Liver (tissue), 9 donors: ENCODE data around the gene RPTOR. TPM values are rescaled to one million over a fixed set of nuclear protein-coding genes. Genes with fewer than 3 reads are reported as not detected.

Source experiments
- DNase-seq: peaks from one replicate; pipeline ENCODE4 v3.0.0-alpha.2; 2017; ENCODE audit warnings: low spot score
- H3K27ac ChIP-seq, 2 donors: one replicate each; pipeline ENCODE4 v1.7.0; 2013; ENCODE audit warnings: inconsistent platforms in 2 of 2, low read length in 2 of 2, control low read depth in 1 of 2, low read depth in 1 of 2, mild to moderate bottlenecking in 1 of 2
- H3K27me3 ChIP-seq, 4 donors: one replicate each; pipeline versions ENCODE4 v1.6.1 to v1.7.0; 2013; ENCODE audit warnings: low read length in 3 of 4, inconsistent platforms in 1 of 4, mild to moderate bottlenecking in 1 of 4, moderate library complexity in 1 of 4; ENCODE audit not compliant: control insufficient read depth in 4 of 4, insufficient read depth in 4 of 4
- H3K36me3 ChIP-seq, 4 donors: one replicate each; pipeline versions ENCODE4 v1.6.1 to v1.7.0; 2013; ENCODE audit warnings: low read length in 3 of 4, mild to moderate bottlenecking in 3 of 4, low read depth in 1 of 4, moderate library complexity in 1 of 4; ENCODE audit not compliant: control insufficient read depth in 4 of 4, insufficient read depth in 3 of 4
- H3K4me1 ChIP-seq, 4 donors: one replicate each; pipeline versions ENCODE4 v1.6.1 to v1.7.0; 2013; ENCODE audit warnings: low read length in 3 of 4, mild to moderate bottlenecking in 3 of 4, moderate library complexity in 1 of 4; ENCODE audit not compliant: control insufficient read depth in 4 of 4, insufficient read depth in 4 of 4
- H3K4me3 ChIP-seq, 3 donors: one replicate each; pipeline versions ENCODE4 v1.6.1 to v1.7.0; 2013; ENCODE audit warnings: low read length in 3 of 3, control low read depth in 1 of 3, low read depth in 1 of 3, mild to moderate bottlenecking in 1 of 3
- H3K9ac ChIP-seq, 2 donors: one replicate each; pipeline ENCODE4 v1.7.0; 2013; ENCODE audit warnings: low read length in 2 of 2, mild to moderate bottlenecking in 2 of 2, moderate library complexity in 2 of 2, control low read depth in 1 of 2, low read depth in 1 of 2
- H3K9me3 ChIP-seq, 4 donors: one replicate each; pipeline versions ENCODE4 v1.6.1 to v1.7.0; 2013; ENCODE audit warnings: low read length in 3 of 4; ENCODE audit not compliant: control insufficient read depth in 4 of 4
- ATF3 ChIP-seq: IDR thresholded peaks from 2 replicates; pipeline ENCODE4 v1.6.1; 2016; ENCODE audit warnings: antibody characterized with exemption
- CTCF ChIP-seq: fragments of 150-350 bp; IDR thresholded peaks from 2 replicates; pipeline ENCODE4 v1.5.1; 2017; ENCODE audit warnings: improper control_type of control experiment, low read depth, low read length; ENCODE audit not compliant: missing input control
- FOXA2 ChIP-seq: IDR thresholded peaks from 2 replicates; pipeline ENCODE4 v1.6.1; 2016; ENCODE audit warnings: antibody characterized with exemption
- GABPA ChIP-seq, 2 donors: IDR thresholded peaks in 1 of 2; conservative IDR thresholded peaks in 1 of 2; 2 replicates each; pipeline ENCODE4 v1.6.1; 2016; ENCODE audit warnings: antibody characterized with exemption in 2 of 2, mild to moderate bottlenecking in 1 of 2, moderate library complexity in 1 of 2
- HNF4G ChIP-seq: IDR thresholded peaks from 2 replicates; pipeline ENCODE4 v1.6.1; 2016; ENCODE audit warnings: antibody characterized with exemption
- MAX ChIP-seq: IDR thresholded peaks from 2 replicates; pipeline ENCODE4 v1.6.1; 2016; ENCODE audit warnings: antibody characterized with exemption
- NR2F2 ChIP-seq: IDR thresholded peaks from 2 replicates; pipeline ENCODE4 v1.6.1; 2016; ENCODE audit warnings: antibody characterized with exemption
- RAD21 ChIP-seq, 2 donors: IDR thresholded peaks; 2 replicates each; pipeline ENCODE4 v1.6.1; 2016; ENCODE audit warnings: antibody characterized with exemption in 2 of 2, mild to moderate bottlenecking in 2 of 2
- REST ChIP-seq: IDR thresholded peaks from 2 replicates; pipeline ENCODE4 v1.6.1; 2016; ENCODE audit warnings: antibody characterized with exemption, mild to moderate bottlenecking
- SP1 ChIP-seq: IDR thresholded peaks from 2 replicates; pipeline ENCODE4 v1.6.1; 2018; ENCODE audit warnings: antibody characterized with exemption, mild to moderate bottlenecking
- TAF1 ChIP-seq: conservative IDR thresholded peaks from 2 replicates; pipeline ENCODE4 v1.6.1; 2016; ENCODE audit warnings: antibody characterized with exemption, mild to moderate bottlenecking
- YY1 ChIP-seq: IDR thresholded peaks from 2 replicates; pipeline ENCODE4 v1.6.1; 2016; ENCODE audit warnings: antibody characterized with exemption, mild to moderate bottlenecking
- ZBTB33 ChIP-seq: IDR thresholded peaks from 2 replicates; pipeline ENCODE4 v1.6.1; 2016; ENCODE audit warnings: antibody characterized with exemption
- WGBS: extraction: QIAGEN DNeasy Blood & Tissue Kit; methylation state at CpG from one replicate; pipeline ENCODE4 v1.1.7; 2013; 5-methylcytosine and 5-hydroxymethylcytosine counted together
- polyA plus RNA-seq, 2 donors: library from polyadenylated mRNA; stranded (reverse) in 1 of 2; unstranded in 1 of 2; fragments of 200-250 nt in 1 of 2; fragments of >200 nt in 1 of 2; fragmentation: Nextera tagmentation in 1 of 2; extraction: Ambion mirVana in 1 of 2; gene quantifications; one replicate each; pipeline versions ENCODE4 v1.2.1 to v1.2.3, GENCODE V29; 2013 to 2015
- total RNA-seq, 2 donors: library from RNA; depleted of rRNA; stranded (reverse); fragments of >200 nt; gene quantifications; one replicate each; pipeline ENCODE4 v1.2.3, GENCODE V29; 2014
- donor health status: healthy.
- donor health status: healthy.
- donor health status: healthy.
- donor health status: healthy.
- donor health status: healthy.

Gene RPTOR
- total and polyA plus RNA-seq, 4 donors: 4.8 to 25.4 (median 11.6) TPM

- no peak for DNase-seq
- H3K36me3 ChIP-seq: peaks cover 0 to 15% (median 4%) of the 10 kb centered on the region in 4 donors
- peaks cover 0 to 8% (median 0%) of the 10 kb centered on the region in 4 donors for H3K4me1 ChIP-seq
- WGBS: 97% methylated on average over 36 of the region's 36 CpGs
- no peak overlapping the region for H3K9ac ChIP-seq
- no peak overlapping the region for H3K4me3 ChIP-seq
- H3K27me3 ChIP-seq: no peaks in the 10 kb centered on the region
- TF ChIP-seq YY1: no peak
- TF ChIP-seq GABPA (IDR thresholded peaks at IDR 0.05 in 1 of 2, conservative IDR thresholded peaks at IDR 0.05 in 1 of 2): no peak
- TF ChIP-seq REST: no peak
- no peak for TF ChIP-seq SP1
- H3K27ac ChIP-seq: no peak overlapping the region
- no peaks in the 10 kb centered on the region for H3K9me3 ChIP-seq
Observed at GRCh38 chr17:80824549-80825470, 280.2 kb downstream of the RPTOR start.

GRCh38 chr17:80825471-80826345 is 281.1 kb downstream of the RPTOR start:
- WGBS: 91% methylated on average over 28 of the region's 28 CpGs
- Histone ChIP-seq H3K36me3 (peaks cover 0 to 15% (median 4%) of the 10 kb centered on the region in 4 donors), H3K27ac (no peak overlapping the region), H3K9me3 (no peaks in the 10 kb centered on the region), H3K9ac (no peak overlapping the region), H3K27me3 (no peaks in the 10 kb centered on the region), H3K4me3 (no peak overlapping the region), H3K4me1 (peaks cover 0 to 8% (median 0%) of the 10 kb centered on the region in 4 donors)
- no peak for DNase-seq
- TF ChIP-seq RAD21 (IDR thresholded peaks at IDR 0.05) (no peak), MAX (no peak), SP1 (no peak), CTCF (no peak), ATF3 (no peak), YY1 (no peak), NR2F2 (no peak), HNF4G (no peak), ZBTB33 (no peak), FOXA2 (no peak), REST (no peak), GABPA (IDR thresholded peaks at IDR 0.05 in 1 of 2, conservative IDR thresholded peaks at IDR 0.05 in 1 of 2) (no peak), TAF1 (no peak)
